HepG2 (cell line): ENCODE results near the gene CHMP4B. TPM values are rescaled to one million over a fixed set of nuclear protein-coding genes. Genes with fewer than 3 reads are reported as not detected.

Source experiments
- MEIS1 ChIP-seq: sonication (generic); formaldehyde crosslinking; IDR thresholded peaks from 2 replicates; pipeline ENCODE4 v1.9.0; 2021; ENCODE audit warnings: mild to moderate bottlenecking, missing genetic modification reagents, moderate library complexity, borderline replicate concordance
- PHF5A ChIP-seq: IDR thresholded peaks from one replicate; pipeline ENCODE4 v1.6.1; 2018; ENCODE audit warnings: low read depth, missing genetic modification reagents; ENCODE audit not compliant: unreplicated experiment
- RFX1 ChIP-seq: fragments of 450-650 bp; IDR thresholded peaks from 2 replicates; pipeline ENCODE4 v1.6.1; 2017
- STAT5B ChIP-seq: sonication (generic); formaldehyde crosslinking; IDR thresholded peaks from 2 replicates; pipeline ENCODE4 v1.4.0; 2020; ENCODE audit warnings: missing genetic modification reagents
- ZFP1 ChIP-seq: IDR thresholded peaks from 2 replicates; pipeline ENCODE4 v1.6.1; 2016
- ZNF224 ChIP-seq: sonication (generic); formaldehyde crosslinking; IDR thresholded peaks from 2 replicates; pipeline ENCODE4 v1.5.0; 2020; ENCODE audit warnings: mild to moderate bottlenecking, missing genetic modification reagents
- ZNF484 ChIP-seq: sonication (generic); formaldehyde crosslinking; IDR thresholded peaks from 2 replicates; pipeline ENCODE4 v1.5.1; 2020; ENCODE audit warnings: mild to moderate bottlenecking, low read depth, missing genetic modification reagents, borderline replicate concordance
- polyA plus RNA-seq, 8 experiments: library from polyadenylated mRNA; depleted of rRNA in 3 of 8; stranded (reverse) in 7 of 8; unstranded in 1 of 8; fragments of >200 nt; fragmentation: Illumina TruSeq in 4 of 8; extraction: Trizol in 4 of 8; gene quantifications; 2 replicates each; pipeline versions ENCODE4 v1.2.1 to v1.2.3, GENCODE V29; 2011 to 2016; ENCODE audit warnings: low read depth in 4 of 8, missing spikeins in 1 of 8, mixed read lengths in 1 of 8; ENCODE audit not compliant: insufficient read depth in 1 of 8
- total RNA-seq, 5 experiments: library from RNA; depleted of rRNA; stranded (reverse); fragments of >200 nt; fragmentation: Illumina TruSeq; extraction: Trizol; gene quantifications; 2 replicates each; pipeline ENCODE4 v1.2.3, GENCODE V29; 2016; ENCODE audit warnings: low read depth in 1 of 5
- TF ChIP-seq, protein P1 (sequence below): sonication (generic); formaldehyde crosslinking; IDR thresholded peaks from 2 replicates; pipeline ENCODE4 v1.9.0; 2021; ENCODE audit warnings: missing genetic modification reagents, borderline replicate concordance
- TF ChIP-seq, protein P2 (sequence below): sonication (generic); formaldehyde crosslinking; IDR thresholded peaks from 2 replicates; pipeline ENCODE4 v1.4.0; 2020; ENCODE audit warnings: missing genetic modification reagents
- TF ChIP-seq, protein P3 (sequence below): sonication (generic); formaldehyde crosslinking; IDR thresholded peaks from 2 replicates; pipeline ENCODE4 v1.4.0; 2020; ENCODE audit warnings: mild to moderate bottlenecking, low read depth, missing genetic modification reagents
- TF ChIP-seq, protein P4 (sequence below): sonication (generic); formaldehyde crosslinking; IDR thresholded peaks from 2 replicates; pipeline ENCODE4 v1.4.0; 2020; ENCODE audit warnings: missing genetic modification reagents, borderline replicate concordance
- TF ChIP-seq, protein P5 (sequence below): sonication (generic); formaldehyde crosslinking; IDR thresholded peaks from 2 replicates; pipeline ENCODE4 v1.5.1; 2020; ENCODE audit warnings: mild to moderate bottlenecking, missing genetic modification reagents, borderline replicate concordance

The CHMP4B gene
- total and polyA plus RNA-seq, 2 of the 13 experiments (the other 11 are each of a cell fraction or from before 2014, with no cell fraction given), result 40.1 to 45.6 TPM

DNA sequence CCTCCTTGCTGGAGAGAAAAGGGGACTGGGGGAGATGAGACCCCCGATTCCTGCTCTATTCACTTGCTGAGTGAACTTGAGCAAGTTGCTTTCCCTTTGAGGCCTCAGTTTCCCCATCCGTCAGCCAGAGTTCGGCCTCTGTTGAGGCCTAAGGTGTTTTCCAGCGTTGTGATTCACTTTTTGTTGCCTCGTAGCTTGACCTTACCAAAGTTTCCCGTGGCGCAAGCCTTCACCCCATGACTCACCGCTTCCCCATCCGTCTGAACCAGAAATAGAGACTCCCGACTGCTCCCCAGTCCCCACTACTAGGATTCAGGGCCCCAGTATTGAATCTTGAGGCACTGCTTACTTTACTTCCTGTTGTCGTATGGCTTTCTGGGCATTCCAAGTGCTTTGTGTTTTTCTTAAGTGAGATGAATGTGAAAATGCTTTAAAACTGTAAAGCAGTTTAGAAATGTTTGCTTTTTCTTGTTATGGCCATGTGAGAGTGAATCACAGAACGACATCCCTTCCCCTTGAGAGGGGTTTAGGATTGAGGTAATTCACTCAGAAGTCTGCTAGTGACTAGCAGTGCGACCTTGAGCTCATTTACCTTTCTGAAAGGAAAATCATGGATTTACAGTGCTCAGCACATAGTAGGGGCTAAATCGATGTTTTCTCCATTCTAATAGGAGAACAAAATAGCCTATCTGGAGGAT lies 1.2 kb downstream of the CHMP4B start (continued):
- 0 out of 2 replicates have a peak, but pooled peaks have one; percentile 9 for TF ChIP-seq ZNF224 (CRISPR knock-in tag)
- TF ChIP-seq, protein P1, sequence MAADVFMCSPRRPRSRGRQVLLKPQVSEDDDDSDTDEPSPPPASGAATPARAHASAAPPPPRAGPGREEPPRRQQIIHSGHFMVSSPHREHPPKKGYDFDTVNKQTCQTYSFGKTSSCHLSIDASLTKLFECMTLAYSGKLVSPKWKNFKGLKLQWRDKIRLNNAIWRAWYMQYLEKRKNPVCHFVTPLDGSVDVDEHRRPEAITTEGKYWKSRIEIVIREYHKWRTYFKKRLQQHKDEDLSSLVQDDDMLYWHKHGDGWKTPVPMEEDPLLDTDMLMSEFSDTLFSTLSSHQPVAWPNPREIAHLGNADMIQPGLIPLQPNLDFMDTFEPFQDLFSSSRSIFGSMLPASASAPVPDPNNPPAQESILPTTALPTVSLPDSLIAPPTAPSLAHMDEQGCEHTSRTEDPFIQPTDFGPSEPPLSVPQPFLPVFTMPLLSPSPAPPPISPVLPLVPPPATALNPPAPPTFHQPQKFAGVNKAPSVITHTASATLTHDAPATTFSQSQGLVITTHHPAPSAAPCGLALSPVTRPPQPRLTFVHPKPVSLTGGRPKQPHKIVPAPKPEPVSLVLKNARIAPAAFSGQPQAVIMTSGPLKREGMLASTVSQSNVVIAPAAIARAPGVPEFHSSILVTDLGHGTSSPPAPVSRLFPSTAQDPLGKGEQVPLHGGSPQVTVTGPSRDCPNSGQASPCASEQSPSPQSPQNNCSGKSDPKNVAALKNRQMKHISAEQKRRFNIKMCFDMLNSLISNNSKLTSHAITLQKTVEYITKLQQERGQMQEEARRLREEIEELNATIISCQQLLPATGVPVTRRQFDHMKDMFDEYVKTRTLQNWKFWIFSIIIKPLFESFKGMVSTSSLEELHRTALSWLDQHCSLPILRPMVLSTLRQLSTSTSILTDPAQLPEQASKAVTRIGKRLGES (CRISPR knock-in tag), result no peak
- no peak for TF ChIP-seq ZNF484 (CRISPR knock-in tag)
- TF ChIP-seq, protein P2, sequence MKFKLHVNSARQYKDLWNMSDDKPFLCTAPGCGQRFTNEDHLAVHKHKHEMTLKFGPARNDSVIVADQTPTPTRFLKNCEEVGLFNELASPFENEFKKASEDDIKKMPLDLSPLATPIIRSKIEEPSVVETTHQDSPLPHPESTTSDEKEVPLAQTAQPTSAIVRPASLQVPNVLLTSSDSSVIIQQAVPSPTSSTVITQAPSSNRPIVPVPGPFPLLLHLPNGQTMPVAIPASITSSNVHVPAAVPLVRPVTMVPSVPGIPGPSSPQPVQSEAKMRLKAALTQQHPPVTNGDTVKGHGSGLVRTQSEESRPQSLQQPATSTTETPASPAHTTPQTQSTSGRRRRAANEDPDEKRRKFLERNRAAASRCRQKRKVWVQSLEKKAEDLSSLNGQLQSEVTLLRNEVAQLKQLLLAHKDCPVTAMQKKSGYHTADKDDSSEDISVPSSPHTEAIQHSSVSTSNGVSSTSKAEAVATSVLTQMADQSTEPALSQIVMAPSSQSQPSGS (CRISPR knock-in tag), result no peak
- no peak for TF ChIP-seq RFX1
- TF ChIP-seq, protein P3, sequence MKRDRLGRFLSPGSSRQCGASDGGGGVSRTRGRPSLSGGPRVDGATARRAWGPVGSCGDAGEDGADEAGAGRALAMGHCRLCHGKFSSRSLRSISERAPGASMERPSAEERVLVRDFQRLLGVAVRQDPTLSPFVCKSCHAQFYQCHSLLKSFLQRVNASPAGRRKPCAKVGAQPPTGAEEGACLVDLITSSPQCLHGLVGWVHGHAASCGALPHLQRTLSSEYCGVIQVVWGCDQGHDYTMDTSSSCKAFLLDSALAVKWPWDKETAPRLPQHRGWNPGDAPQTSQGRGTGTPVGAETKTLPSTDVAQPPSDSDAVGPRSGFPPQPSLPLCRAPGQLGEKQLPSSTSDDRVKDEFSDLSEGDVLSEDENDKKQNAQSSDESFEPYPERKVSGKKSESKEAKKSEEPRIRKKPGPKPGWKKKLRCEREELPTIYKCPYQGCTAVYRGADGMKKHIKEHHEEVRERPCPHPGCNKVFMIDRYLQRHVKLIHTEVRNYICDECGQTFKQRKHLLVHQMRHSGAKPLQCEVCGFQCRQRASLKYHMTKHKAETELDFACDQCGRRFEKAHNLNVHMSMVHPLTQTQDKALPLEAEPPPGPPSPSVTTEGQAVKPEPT (CRISPR knock-in tag), result peak; percentile 12; the same call in 1 of the 2 replicates
- no peak for TF ChIP-seq STAT5B (CRISPR knock-in tag)
- TF ChIP-seq, protein P4, sequence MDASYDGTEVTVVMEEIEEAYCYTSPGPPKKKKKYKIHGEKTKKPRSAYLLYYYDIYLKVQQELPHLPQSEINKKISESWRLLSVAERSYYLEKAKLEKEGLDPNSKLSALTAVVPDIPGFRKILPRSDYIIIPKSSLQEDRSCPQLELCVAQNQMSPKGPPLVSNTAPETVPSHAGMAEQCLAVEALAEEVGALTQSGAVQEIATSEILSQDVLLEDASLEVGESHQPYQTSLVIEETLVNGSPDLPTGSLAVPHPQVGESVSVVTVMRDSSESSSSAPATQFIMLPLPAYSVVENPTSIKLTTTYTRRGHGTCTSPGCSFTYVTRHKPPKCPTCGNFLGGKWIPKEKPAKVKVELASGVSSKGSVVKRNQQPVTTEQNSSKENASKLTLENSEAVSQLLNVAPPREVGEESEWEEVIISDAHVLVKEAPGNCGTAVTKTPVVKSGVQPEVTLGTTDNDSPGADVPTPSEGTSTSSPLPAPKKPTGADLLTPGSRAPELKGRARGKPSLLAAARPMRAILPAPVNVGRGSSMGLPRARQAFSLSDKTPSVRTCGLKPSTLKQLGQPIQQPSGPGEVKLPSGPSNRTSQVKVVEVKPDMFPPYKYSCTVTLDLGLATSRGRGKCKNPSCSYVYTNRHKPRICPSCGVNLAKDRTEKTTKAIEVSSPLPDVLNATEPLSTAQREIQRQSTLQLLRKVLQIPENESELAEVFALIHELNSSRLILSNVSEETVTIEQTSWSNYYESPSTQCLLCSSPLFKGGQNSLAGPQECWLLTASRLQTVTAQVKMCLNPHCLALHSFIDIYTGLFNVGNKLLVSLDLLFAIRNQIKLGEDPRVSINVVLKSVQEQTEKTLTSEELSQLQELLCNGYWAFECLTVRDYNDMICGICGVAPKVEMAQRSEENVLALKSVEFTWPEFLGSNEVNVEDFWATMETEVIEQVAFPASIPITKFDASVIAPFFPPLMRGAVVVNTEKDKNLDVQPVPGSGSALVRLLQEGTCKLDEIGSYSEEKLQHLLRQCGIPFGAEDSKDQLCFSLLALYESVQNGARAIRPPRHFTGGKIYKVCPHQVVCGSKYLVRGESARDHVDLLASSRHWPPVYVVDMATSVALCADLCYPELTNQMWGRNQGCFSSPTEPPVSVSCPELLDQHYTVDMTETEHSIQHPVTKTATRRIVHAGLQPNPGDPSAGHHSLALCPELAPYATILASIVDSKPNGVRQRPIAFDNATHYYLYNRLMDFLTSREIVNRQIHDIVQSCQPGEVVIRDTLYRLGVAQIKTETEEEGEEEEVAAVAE, result peak; percentile 8; the same call in 1 of the 2 replicates
- no peak for TF ChIP-seq ZFP1
- peak; percentile 38 for TF ChIP-seq PHF5A (CRISPR knock-in tag)
- TF ChIP-seq MEIS1 (CRISPR knock-in tag), result no peak
- TF ChIP-seq, protein P5, sequence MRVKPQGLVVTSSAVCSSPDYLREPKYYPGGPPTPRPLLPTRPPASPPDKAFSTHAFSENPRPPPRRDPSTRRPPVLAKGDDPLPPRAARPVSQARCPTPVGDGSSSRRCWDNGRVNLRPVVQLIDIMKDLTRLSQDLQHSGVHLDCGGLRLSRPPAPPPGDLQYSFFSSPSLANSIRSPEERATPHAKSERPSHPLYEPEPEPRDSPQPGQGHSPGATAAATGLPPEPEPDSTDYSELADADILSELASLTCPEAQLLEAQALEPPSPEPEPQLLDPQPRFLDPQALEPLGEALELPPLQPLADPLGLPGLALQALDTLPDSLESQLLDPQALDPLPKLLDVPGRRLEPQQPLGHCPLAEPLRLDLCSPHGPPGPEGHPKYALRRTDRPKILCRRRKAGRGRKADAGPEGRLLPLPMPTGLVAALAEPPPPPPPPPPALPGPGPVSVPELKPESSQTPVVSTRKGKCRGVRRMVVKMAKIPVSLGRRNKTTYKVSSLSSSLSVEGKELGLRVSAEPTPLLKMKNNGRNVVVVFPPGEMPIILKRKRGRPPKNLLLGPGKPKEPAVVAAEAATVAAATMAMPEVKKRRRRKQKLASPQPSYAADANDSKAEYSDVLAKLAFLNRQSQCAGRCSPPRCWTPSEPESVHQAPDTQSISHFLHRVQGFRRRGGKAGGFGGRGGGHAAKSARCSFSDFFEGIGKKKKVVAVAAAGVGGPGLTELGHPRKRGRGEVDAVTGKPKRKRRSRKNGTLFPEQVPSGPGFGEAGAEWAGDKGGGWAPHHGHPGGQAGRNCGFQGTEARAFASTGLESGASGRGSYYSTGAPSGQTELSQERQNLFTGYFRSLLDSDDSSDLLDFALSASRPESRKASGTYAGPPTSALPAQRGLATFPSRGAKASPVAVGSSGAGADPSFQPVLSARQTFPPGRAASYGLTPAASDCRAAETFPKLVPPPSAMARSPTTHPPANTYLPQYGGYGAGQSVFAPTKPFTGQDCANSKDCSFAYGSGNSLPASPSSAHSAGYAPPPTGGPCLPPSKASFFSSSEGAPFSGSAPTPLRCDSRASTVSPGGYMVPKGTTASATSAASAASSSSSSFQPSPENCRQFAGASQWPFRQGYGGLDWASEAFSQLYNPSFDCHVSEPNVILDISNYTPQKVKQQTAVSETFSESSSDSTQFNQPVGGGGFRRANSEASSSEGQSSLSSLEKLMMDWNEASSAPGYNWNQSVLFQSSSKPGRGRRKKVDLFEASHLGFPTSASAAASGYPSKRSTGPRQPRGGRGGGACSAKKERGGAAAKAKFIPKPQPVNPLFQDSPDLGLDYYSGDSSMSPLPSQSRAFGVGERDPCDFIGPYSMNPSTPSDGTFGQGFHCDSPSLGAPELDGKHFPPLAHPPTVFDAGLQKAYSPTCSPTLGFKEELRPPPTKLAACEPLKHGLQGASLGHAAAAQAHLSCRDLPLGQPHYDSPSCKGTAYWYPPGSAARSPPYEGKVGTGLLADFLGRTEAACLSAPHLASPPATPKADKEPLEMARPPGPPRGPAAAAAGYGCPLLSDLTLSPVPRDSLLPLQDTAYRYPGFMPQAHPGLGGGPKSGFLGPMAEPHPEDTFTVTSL (CRISPR knock-in tag), result no peak
